Activated CD4-positive, alpha-beta memory T cell treated with anti-CD3 and anti-CD28 coated beads, Interleukin-2, amount 10 ng/mL, durations not matched to agents 7 days and 5 days (primary cell): ENCODE data around the gene TAAR1. TPM values are rescaled to one million over a fixed set of nuclear protein-coding genes. Genes with fewer than 3 reads are reported as not detected.
"Not testable (repeated sequence)": the region's sequence is repeated elsewhere in the genome, so short reads cannot be mapped to it uniquely, and the experiment has no call there.

Source experiments
- CTCF ChIA-PET: fragments of 350-600 bp; sonication (Branson Sonifier 250); formaldehyde crosslinking; loops from one replicate; lab custom pipeline; 2021; ENCODE audit warnings: antibody characterized with exemption, inconsistent platforms; lab: Charles Lee
- POLR2A ChIA-PET: fragments of 350-600 bp; sonication (Branson Sonifier 250); formaldehyde crosslinking; loops from one replicate; lab custom pipeline; 2021; ENCODE audit warnings: antibody characterized with exemption; lab: Charles Lee
- DNase-seq: peaks from one replicate; pipeline ENCODE4 v3.0.0-alpha.2; 2020
- H3K27ac Mint-ChIP-seq: one replicate; pipeline ENCODE4 v1.8.0; 2021; ENCODE audit warnings: mild to moderate bottlenecking, mixed read lengths
- H3K27me3 Mint-ChIP-seq: one replicate; pipeline ENCODE4 v1.8.0; 2021; ENCODE audit warnings: mixed read lengths
- H3K36me3 Mint-ChIP-seq: one replicate; pipeline ENCODE4 v1.8.0; 2021; ENCODE audit warnings: low read depth, mixed read lengths
- H3K4me1 Mint-ChIP-seq: one replicate; pipeline ENCODE4 v1.8.0; 2021; ENCODE audit warnings: mixed read lengths
- H3K4me3 Mint-ChIP-seq: one replicate; pipeline ENCODE4 v1.8.0; 2021; ENCODE audit warnings: mild to moderate bottlenecking, mixed read lengths
- H3K9me3 Mint-ChIP-seq: one replicate; pipeline ENCODE4 v1.8.0; 2021; ENCODE audit warnings: mixed read lengths
- total RNA-seq, 2 experiments: library from RNA; stranded (reverse); gene quantifications; one replicate each; pipeline ENCODE4 v1.2.3, GENCODE V29; 2021

The TAAR1 gene
- total RNA-seq, 2 experiments from 2014 or later: not detected

- DNase-seq: no peak
- ChIA-PET CTCF (no interaction called here), POLR2A (no interaction called here)
- H3K27me3 Mint-ChIP-seq: no peaks in the 10 kb centered on the region
- no peaks in the 10 kb centered on the region for H3K36me3 Mint-ChIP-seq
- H3K4me1 Mint-ChIP-seq: no peaks in the 10 kb centered on the region
- no peak overlapping the region for H3K4me3 Mint-ChIP-seq
- H3K27ac Mint-ChIP-seq: no peak overlapping the region
- H3K9me3 Mint-ChIP-seq: no peaks in the 10 kb centered on the region
Observed at GRCh38 chr6:132607544-132608233, 51.3 kb downstream of the TAAR1 start.

DNA sequence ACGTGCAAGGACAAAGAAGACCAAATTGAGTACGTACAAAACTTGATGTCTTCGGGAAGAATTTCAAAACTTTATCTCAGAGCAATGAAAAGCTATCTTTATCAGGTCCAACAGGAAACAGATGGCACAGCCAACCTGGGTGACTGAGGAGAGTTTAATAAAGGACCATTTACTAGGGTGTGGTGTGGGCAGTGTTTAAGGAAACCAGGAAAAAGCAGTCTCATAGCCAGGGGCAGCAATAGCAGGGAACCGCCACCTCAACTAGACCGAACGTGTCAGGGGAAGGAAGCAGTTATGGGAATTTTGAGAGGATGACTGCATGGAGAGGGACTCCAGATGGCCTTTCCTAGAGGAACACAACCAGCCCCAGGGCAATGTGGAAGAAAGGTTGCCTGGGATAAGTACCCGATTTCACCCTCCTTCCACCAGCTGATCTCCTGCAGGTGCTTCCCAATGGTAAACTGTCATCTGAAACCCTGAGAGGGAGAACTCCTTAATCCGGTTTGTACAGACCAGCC is 54.3 kb downstream of the TAAR1 start:
- ChIA-PET CTCF (no interaction called here), POLR2A (no interaction called here)
- Mint-ChIP-seq H3K4me3 (no peak overlapping the region), H3K36me3 (no peaks in the 10 kb centered on the region), H3K9me3 (no peaks in the 10 kb centered on the region), H3K27ac (no peak overlapping the region), H3K27me3 (peaks cover 2% of the 10 kb centered on the region), H3K4me1 (no peaks in the 10 kb centered on the region)
- no peak for DNase-seq

GRCh38 chr6:132600900-132601299 is 58.1 kb downstream of the TAAR1 start:
- H3K9me3 Mint-ChIP-seq, H3K36me3 Mint-ChIP-seq, H3K27me3 Mint-ChIP-seq, H3K4me3 Mint-ChIP-seq, CTCF ChIA-PET, DNase-seq, H3K4me1 Mint-ChIP-seq, POLR2A ChIA-PET, H3K27ac Mint-ChIP-seq: not testable (repeated sequence)

DNA sequence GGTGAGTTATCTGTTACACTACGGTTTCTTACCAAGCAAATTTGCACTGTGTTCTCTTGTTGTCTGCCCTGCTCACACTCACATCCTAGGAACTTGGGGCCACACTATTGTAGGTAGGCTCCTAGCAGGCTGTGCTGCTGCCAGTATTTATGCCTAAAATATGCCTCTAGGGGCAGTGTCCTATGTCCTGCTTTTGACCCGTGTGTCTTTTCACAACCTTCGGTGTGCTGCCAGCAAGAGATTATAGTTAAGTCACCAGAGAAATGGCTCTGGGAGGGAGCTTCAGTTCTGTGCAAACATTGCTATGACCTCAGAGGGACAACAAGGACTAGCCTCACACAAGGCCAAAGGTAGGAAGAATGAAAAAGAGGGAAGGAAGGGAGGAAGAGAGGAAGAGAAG is 60.5 kb downstream of the TAAR1 start:
- no peaks in the 10 kb centered on the region for H3K9me3 Mint-ChIP-seq
- no peak overlapping the region for H3K4me3 Mint-ChIP-seq
- no peaks in the 10 kb centered on the region for H3K36me3 Mint-ChIP-seq
- ChIA-PET POLR2A (no interaction called here), CTCF (interaction anchor here (0.6 kb wide), 1 partner anchor 72 kb away, joined by 3 read pairs; no protein-coding TSS in a partner anchor)
- DNase-seq: no peak
- no peaks in the 10 kb centered on the region for H3K4me1 Mint-ChIP-seq
- H3K27ac Mint-ChIP-seq: no peak overlapping the region
- H3K27me3 Mint-ChIP-seq: peaks cover 12% of the 10 kb centered on the region

DNA sequence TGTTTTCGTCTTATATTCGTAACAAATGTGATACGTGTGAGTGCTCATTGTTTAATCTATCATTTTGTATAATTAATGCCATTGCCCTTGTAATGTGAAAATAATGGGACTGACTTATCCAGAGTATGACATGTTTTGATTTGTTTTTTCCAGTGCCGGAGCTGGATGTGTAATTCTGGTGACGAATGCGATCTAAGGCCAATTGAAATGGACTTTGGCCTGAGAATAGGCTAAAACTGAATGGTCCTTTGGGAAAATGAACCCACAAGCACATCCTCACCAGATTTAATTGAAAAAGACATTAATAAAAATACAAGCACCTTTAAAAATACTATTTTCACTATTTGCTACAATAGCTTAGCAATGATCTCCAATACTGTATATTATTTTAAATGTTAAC is 62.8 kb downstream of the TAAR1 start:
- POLR2A ChIA-PET: no interaction called here
- Mint-ChIP-seq H3K4me3 (no peak overlapping the region), H3K4me1 (no peaks in the 10 kb centered on the region), H3K27ac (no peak overlapping the region), H3K36me3 (no peaks in the 10 kb centered on the region), H3K27me3 (peaks cover 13% of the 10 kb centered on the region), H3K9me3 (no peaks in the 10 kb centered on the region)
- CTCF ChIA-PET: interaction anchor here (0.8 to 1.3 kb wide), 3 partner anchors 38 to 202 kb away, joined by 3 read pairs; partner anchors contain the start of gene SLC18B1
- DNase-seq: no peak

Other genes starting within 250 kb of the TAAR1 start
- gene STX7, start 146.1 kb downstream of the TAAR1 start, total RNA-seq: 10 to 100 TPM; 19.9 to 20.2 TPM
- not detected for gene TAAR9, start 120.9 kb downstream of the TAAR1 start, total RNA-seq
- gene TAAR8, start 106.5 kb downstream of the TAAR1 start, total RNA-seq: not detected
- not detected for gene TAAR6, start 88.9 kb downstream of the TAAR1 start, total RNA-seq
- gene TAAR5, start 69.4 kb downstream of the TAAR1 start, total RNA-seq: not detected
- gene TAAR2, start 34.9 kb downstream of the TAAR1 start, total RNA-seq: not detected
- not detected for gene VNN1, start 54.9 kb upstream of the TAAR1 start, total RNA-seq
- 1 to 10 TPM; 5.3 to 6.1 TPM for gene VNN2, start 98.7 kb upstream of the TAAR1 start, total RNA-seq
- 1 to 10 TPM; 7.2 to 7.7 TPM for gene SLC18B1, start 139.5 kb upstream of the TAAR1 start, total RNA-seq
- gene RPS12, start 155.4 kb upstream of the TAAR1 start, total RNA-seq: 1,000 to 10,000 TPM; 1,199 to 1,203 TPM